Peyer's patch (tissue), 4 donors: Measurements from ENCODE around the gene STYXL1. TPM values are rescaled to one million over a fixed set of nuclear protein-coding genes. Genes with fewer than 3 reads are reported as not detected.
A peak's percentile ranks its signal among the peaks of the same experiment; 100 is the strongest.

Experiments
- DNase-seq, 3 donors: peaks; one replicate each; pipeline ENCODE4 v3.0.0-alpha.2; 2017 to 2019
- H3K27ac ChIP-seq, 4 donors: fragments of 200-600 bp; sonication (generic); one replicate each; pipeline ENCODE4 v1.5.1; 2016 to 2019
- H3K27me3 ChIP-seq, 2 donors: fragments of 200-600 bp; sonication (generic); one replicate each; pipeline ENCODE4 v1.5.1; 2019
- H3K36me3 ChIP-seq, 3 donors: fragments of 200-600 bp; sonication (generic); one replicate each; pipeline ENCODE4 v1.5.1; 2016 to 2019
- H3K4me1 ChIP-seq, 4 donors: fragments of 200-600 bp; sonication (generic); one replicate each; pipeline ENCODE4 v1.5.1; 2016 to 2019
- H3K4me3 ChIP-seq, 4 donors: fragments of 200-600 bp; sonication (generic); 1 replicate in 3 of 4; 2 replicates in 1 of 4; pipeline ENCODE4 v1.5.1; 2016 to 2019; ENCODE audit warnings: mild to moderate bottlenecking in 1 of 4
- H3K9me3 ChIP-seq, 4 donors: fragments of 200-600 bp; sonication (generic); one replicate each; pipeline ENCODE4 v1.5.1; 2016 to 2019; ENCODE audit warnings: mild to moderate bottlenecking in 1 of 4
- CTCF ChIP-seq, 6 experiments: fragments of 450-650 bp in 4 of 6; fragments of 200-600 bp in 2 of 6; sonication (generic) in 1 of 6; IDR thresholded peaks; one replicate each; pipeline ENCODE4 v1.5.1; 2017 to 2019; ENCODE audit warnings: antibody characterized with exemption in 6 of 6, mild to moderate bottlenecking in 3 of 6, moderate library complexity in 1 of 6
- POLR2A ChIP-seq, 2 donors: fragments of 450-650 bp; IDR thresholded peaks; one replicate each; pipeline ENCODE4 v1.5.1; 2017; ENCODE audit warnings: antibody characterized with exemption in 2 of 2, mild to moderate bottlenecking in 2 of 2, moderate library complexity in 2 of 2
- total RNA-seq, 4 donors: library from RNA; depleted of rRNA; stranded (reverse); fragments of >200 nt; gene quantifications; one replicate each; pipeline ENCODE4 v1.1.0, GENCODE V29; 2016

STYXL1 gene
- total RNA-seq, 4 donors from 2014 or later = 14.2 to 42.9 (median 29.5) TPM

GRCh38 chr7:75993689-75994387, 54.0 kb downstream of the STYXL1 start:
- no peak for TF ChIP-seq CTCF (IDR thresholded peaks at IDR 0.05)
- peak; percentile 6 to 11 for TF ChIP-seq POLR2A (IDR thresholded peaks at IDR 0.05)
- H3K4me1 ChIP-seq = peaks cover 0 to 46% (median 2%) of the 10 kb centered on the region in 4 donors
- peak; percentile 31 to 84 (median 74) for DNase-seq

DNA sequence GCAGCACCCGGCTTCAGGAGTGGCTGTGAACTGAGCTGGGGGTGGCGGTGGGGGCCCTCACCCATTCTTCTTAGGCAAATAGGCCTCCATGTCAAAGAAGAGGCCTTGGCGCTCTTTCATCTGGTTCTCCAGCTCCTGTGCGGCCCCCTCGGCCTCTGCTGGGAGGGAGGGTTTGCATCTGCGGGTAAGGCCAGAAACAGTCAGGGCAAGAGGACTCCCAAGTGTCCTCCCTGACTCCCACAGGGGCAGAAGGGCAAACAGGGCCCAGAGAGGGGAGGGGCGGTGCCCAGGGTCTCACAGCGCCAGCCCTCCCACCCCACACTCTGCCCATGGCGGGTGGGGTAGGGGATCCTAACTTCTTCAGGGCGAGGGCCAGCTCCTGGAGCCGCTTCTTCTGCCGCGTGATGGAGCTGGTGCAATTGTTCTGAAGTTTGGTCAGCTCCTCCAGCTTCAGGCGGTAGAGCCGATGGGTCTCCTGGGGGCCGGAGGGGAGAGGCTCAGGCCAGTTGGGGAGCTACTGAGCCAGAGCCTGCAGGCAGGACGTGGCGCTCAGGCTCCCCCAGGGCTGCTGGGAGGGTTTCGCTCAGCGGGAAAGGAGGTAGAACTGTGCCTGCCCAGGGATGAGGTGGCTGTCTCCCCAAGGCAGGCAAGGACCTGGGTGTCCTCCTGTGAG, 55.6 kb downstream of the STYXL1 start:
- H3K4me3 ChIP-seq = no peak overlapping the region
- peaks cover 0 to 12% (median 0%) of the 10 kb centered on the region in 3 donors for H3K36me3 ChIP-seq
- TF ChIP-seq POLR2A (IDR thresholded peaks at IDR 0.05) = no peak
- no peak for TF ChIP-seq CTCF (IDR thresholded peaks at IDR 0.05)
- no peaks in the 10 kb centered on the region for H3K27me3 ChIP-seq
- DNase-seq = no peak
- peaks cover 0 to 46% (median 2%) of the 10 kb centered on the region in 4 donors for H3K4me1 ChIP-seq
- H3K27ac ChIP-seq = peak overlapping the region in 1 of 4 donors; percentile 97
- no peaks in the 10 kb centered on the region for H3K9me3 ChIP-seq

More at GRCh38 chr7:75993689-75994387, 54.0 kb downstream of the STYXL1 start:
- H3K27ac ChIP-seq = peak overlapping the region; percentile 80 to 97 (median 94)
- H3K36me3 ChIP-seq = peaks cover 0 to 4% (median 0%) of the 10 kb centered on the region in 3 donors
- H3K4me3 ChIP-seq = peak overlapping the region; percentile 77 to 84 (median 80)
- no peaks in the 10 kb centered on the region for H3K27me3 ChIP-seq
- no peaks in the 10 kb centered on the region for H3K9me3 ChIP-seq

- no peak for DNase-seq
- Histone ChIP-seq H3K9me3 (no peaks in the 10 kb centered on the region), H3K27me3 (no peaks in the 10 kb centered on the region), H3K27ac (peak overlapping the region in 1 of 4 donors; percentile 97), H3K4me1 (peaks cover 0 to 46% (median 2%) of the 10 kb centered on the region in 4 donors), H3K4me3 (no peak overlapping the region), H3K36me3 (peaks cover 0 to 18% (median 0%) of the 10 kb centered on the region in 3 donors)
- no peak for TF ChIP-seq POLR2A (IDR thresholded peaks at IDR 0.05)
- no peak for TF ChIP-seq CTCF (IDR thresholded peaks at IDR 0.05)
Observed at GRCh38 chr7:75991531-75992082, 56.2 kb downstream of the STYXL1 start.

DNA sequence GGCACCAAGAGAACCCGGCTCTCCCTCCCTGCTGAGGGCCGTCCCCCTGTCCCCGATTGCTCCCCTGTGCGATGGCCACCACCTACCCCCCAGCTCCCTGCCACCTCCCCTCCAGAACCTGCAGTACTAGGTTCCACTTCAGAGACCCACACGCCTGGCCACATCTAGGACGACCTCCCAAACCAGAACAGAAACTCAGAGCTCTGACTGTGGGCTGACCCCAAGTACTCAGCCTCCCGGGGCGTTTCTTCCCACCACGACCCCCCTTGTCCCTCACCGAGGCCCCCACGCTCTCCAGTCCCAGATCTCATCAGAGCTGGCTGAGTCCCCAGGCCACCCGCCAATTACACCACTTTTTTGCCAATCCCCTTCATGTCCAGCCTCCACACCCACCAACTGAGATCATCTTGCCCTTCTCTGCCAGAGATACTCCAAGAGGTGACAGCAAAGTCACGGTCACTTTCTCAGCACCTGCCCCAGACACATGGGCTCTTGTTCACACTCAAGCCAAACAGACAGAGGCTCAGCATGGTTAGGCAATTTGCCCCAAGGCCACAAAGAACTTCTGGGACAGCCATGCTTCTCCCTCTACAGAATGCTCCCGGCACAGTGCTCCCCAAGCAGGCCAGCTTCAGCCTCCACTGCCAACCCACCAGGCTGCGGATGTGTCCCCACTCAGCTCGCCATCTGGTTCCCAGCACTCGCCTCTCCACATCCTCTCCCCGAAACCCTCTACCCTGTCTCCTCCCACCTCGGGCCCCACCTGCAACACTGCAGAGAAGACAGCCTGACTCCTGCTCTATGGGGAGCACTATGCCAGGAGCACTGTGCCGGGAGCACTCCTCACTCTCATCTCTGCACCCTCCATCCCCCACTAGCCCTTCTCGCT, 58.1 kb downstream of the STYXL1 start:
- Histone ChIP-seq H3K4me1 (peaks cover 0 to 54% (median under 1%) of the 10 kb centered on the region in 4 donors), H3K4me3 (no peak overlapping the region), H3K27ac (peak overlapping the region in 1 of 4 donors; percentile 12), H3K36me3 (peaks cover 0 to 37% (median 0%) of the 10 kb centered on the region in 3 donors), H3K9me3 (no peaks in the 10 kb centered on the region), H3K27me3 (no peaks in the 10 kb centered on the region)
- no peak for TF ChIP-seq POLR2A (IDR thresholded peaks at IDR 0.05)
- TF ChIP-seq CTCF (IDR thresholded peaks at IDR 0.05) = no peak
- no peak for DNase-seq
